Stimulated activated CD8-positive, alpha-beta memory T cell treated with anti-CD3 and anti-CD28 coated beads, Interleukin-12 subunit alpha, Interleukin-12 subunit beta, amount 100 ng/mL, for 24 hours (primary cell): ENCODE measurements around the gene DOCK10.
"Not testable (repeated sequence)": the region's sequence is repeated elsewhere in the genome, so short reads cannot be mapped to it uniquely, and the experiment has no call there.

Source experiments
- DNase-seq: peaks from one replicate; pipeline ENCODE4 v3.0.0-alpha.2; 2020; ENCODE audit errors: extremely low read depth

The DOCK10 gene

GRCh38 chr2:224947566-224947965 lies 94.7 kb downstream of the DOCK10 start:
- no peak for DNase-seq

GRCh38 chr2:224946895-224947294 lies 95.4 kb downstream of the DOCK10 start:
- no peak for DNase-seq

- DNase-seq: no peak
Measured at GRCh38 chr2:224944707-224945547, 97.3 kb downstream of the DOCK10 start.

- DNase-seq: not testable (repeated sequence)
Measured at GRCh38 chr2:224943601-224944041, 98.6 kb downstream of the DOCK10 start.

GRCh38 chr2:224941960-224942359 lies 100.3 kb downstream of the DOCK10 start:
- DNase-seq: no peak

- no peak for DNase-seq
Measured at GRCh38 chr2:224940618-224941017, 101.7 kb downstream of the DOCK10 start.

- DNase-seq: no peak
Measured at GRCh38 chr2:224938651-224939182, 103.6 kb downstream of the DOCK10 start.

- DNase-seq: no peak
Measured at GRCh38 chr2:224937887-224938286, 104.4 kb downstream of the DOCK10 start.

GRCh38 chr2:224934526-224935188 lies 107.6 kb downstream of the DOCK10 start:
- DNase-seq: no peak

GRCh38 chr2:224933431-224933830 lies 108.8 kb downstream of the DOCK10 start:
- DNase-seq: no peak

- no peak for DNase-seq
Measured at GRCh38 chr2:224932522-224932921, 109.7 kb downstream of the DOCK10 start.

- no peak for DNase-seq
Measured at GRCh38 chr2:224931956-224932355, 110.3 kb downstream of the DOCK10 start.

- DNase-seq: no peak
Measured at GRCh38 chr2:224930990-224931389, 111.3 kb downstream of the DOCK10 start.

- DNase-seq: no peak
Measured at GRCh38 chr2:224930124-224930523, 112.1 kb downstream of the DOCK10 start.

GRCh38 chr2:224929512-224929911 lies 112.8 kb downstream of the DOCK10 start:
- no peak for DNase-seq

- DNase-seq: peak; percentile 23
Measured at GRCh38 chr2:224927646-224928173, 114.6 kb downstream of the DOCK10 start.

GRCh38 chr2:224927011-224927410 lies 115.3 kb downstream of the DOCK10 start:
- no peak for DNase-seq

- DNase-seq: no peak
Measured at GRCh38 chr2:224925810-224926100, 116.5 kb downstream of the DOCK10 start.

- DNase-seq: no peak
Measured at GRCh38 chr2:224925061-224925809, 117.0 kb downstream of the DOCK10 start.

GRCh38 chr2:224924631-224925030 lies 117.6 kb downstream of the DOCK10 start:
- DNase-seq: no peak

GRCh38 chr2:224922142-224922727 lies 120.0 kb downstream of the DOCK10 start:
- DNase-seq: no peak
